IgD-negative memory B cell (primary cell): ENCODE data around the gene RGS6. TPM values are rescaled to one million over a fixed set of nuclear protein-coding genes. Genes with fewer than 3 reads are reported as not detected.
A peak's percentile ranks its signal among the peaks of the same experiment; 100 is the strongest.

ENCODE experiments used
- H3K27ac Mint-ChIP-seq, 3 donors: one replicate each; pipeline ENCODE4 v1.8.0; 2020 to 2022; ENCODE audit warnings: mild to moderate bottlenecking in 3 of 3, mixed read lengths in 3 of 3, moderate library complexity in 1 of 3
- H3K27me3 Mint-ChIP-seq: one replicate; pipeline ENCODE4 v1.8.0; 2021; ENCODE audit warnings: mixed read lengths
- H3K36me3 Mint-ChIP-seq: one replicate; pipeline ENCODE4 v1.8.0; 2020; ENCODE audit warnings: mild to moderate bottlenecking, mixed read lengths
- H3K4me1 Mint-ChIP-seq, 3 donors: one replicate each; pipeline ENCODE4 v1.8.0; 2020 to 2022; ENCODE audit warnings: mixed read lengths in 3 of 3, mild to moderate bottlenecking in 1 of 3
- H3K4me3 Mint-ChIP-seq, 4 donors: one replicate each; pipeline ENCODE4 v1.8.0; 2020 to 2022; ENCODE audit warnings: mild to moderate bottlenecking in 4 of 4, mixed read lengths in 4 of 4, moderate library complexity in 3 of 4
- H3K9me3 Mint-ChIP-seq, 3 donors: one replicate each; pipeline ENCODE4 v1.8.0; 2020 to 2021; ENCODE audit warnings: mixed read lengths in 3 of 3, mild to moderate bottlenecking in 1 of 3
- polyA plus RNA-seq: library from polyadenylated mRNA; unstranded; fragments of 300-500 nt; fragmentation: Illumina TruSeq; gene quantifications from one replicate; pipeline ENCODE4 v1.2.3, GENCODE V29; 2021

RGS6 gene
- polyA plus RNA-seq, 1 donor from 2014 or later: not detected

DNA sequence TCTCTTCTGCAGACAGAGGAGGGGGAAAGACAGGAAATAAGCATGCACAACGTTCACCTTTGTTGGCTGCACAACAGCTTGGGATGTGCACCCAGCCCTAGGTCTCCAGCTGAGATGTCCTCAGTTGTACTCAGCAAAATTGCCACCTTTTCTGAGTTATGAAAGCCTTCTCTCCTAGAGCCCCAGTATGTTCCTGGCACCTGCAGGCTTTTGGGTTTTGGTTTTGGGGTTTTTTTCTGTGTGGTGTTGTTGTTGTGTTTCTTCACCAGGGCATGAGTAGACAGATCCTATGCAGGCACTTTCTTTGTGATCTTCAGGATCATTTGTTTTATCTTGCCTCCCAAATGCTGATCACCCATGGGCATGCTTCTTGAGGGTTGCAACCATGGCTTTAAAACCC is 498.2 kb downstream of the RGS6 start:
- Mint-ChIP-seq H3K9me3 (peaks cover 9 to 16% (median 9%) of the 10 kb centered on the region in 3 donors), H3K36me3 (peaks cover 3% of the 10 kb centered on the region), H3K27ac (no peak overlapping the region)

DNA sequence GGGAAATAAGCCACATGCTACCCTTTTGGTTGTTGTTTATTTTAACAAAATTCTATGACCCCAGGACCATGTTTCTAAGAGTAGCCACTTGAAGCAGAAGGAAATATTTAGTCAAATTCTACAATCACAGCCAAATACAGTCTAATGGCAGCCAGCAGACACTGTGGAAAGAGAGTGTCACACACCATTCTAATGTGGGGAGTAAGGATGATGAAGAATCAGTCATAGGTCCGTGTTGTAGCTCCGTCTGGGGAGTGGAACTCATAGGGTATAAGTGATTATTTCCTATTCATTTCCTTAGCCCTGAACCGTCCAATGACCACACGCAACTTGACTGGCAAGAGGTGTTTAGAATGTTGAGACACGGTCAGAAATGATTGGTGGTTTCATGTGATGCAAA is 500.5 kb downstream of the RGS6 start:
- H3K4me1 Mint-ChIP-seq: no peaks in the 10 kb centered on the region
- H3K27ac Mint-ChIP-seq: no peak overlapping the region
- H3K36me3 Mint-ChIP-seq: peaks cover 7% of the 10 kb centered on the region
- peaks cover 1% of the 10 kb centered on the region for H3K27me3 Mint-ChIP-seq
- no peak overlapping the region for H3K4me3 Mint-ChIP-seq
- peaks cover 2 to 11% (median 9%) of the 10 kb centered on the region in 3 donors for H3K9me3 Mint-ChIP-seq

More for the DNA sequence above, 498.2 kb downstream of the RGS6 start:
- Mint-ChIP-seq H3K27me3 (peaks cover 1% of the 10 kb centered on the region), H3K4me1 (no peaks in the 10 kb centered on the region), H3K4me3 (no peak overlapping the region)

DNA sequence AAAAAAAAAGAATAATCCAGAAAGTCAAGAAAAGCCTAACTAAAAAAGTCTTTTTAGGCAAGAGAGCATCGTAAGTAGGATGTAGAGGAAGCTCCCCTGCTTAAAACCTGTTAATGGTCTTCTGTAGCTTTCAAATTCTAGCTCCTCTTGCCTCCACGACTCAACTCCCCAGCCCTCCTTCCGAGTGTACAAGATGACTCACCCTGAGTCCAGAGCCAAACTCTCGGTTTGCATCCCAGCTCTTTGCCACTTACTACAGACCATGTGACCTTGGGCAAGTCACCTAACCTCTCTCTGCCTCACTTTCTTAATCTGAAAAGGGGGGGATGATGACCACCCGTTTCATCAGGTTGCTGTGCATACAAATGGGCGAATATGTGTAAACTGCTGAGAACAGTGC is 501.3 kb downstream of the RGS6 start:
- Mint-ChIP-seq H3K36me3 (peaks cover 10% of the 10 kb centered on the region), H3K9me3 (peaks cover 0 to 6% (median 5%) of the 10 kb centered on the region in 3 donors), H3K4me3 (no peak overlapping the region), H3K27me3 (peaks cover 1% of the 10 kb centered on the region), H3K4me1 (no peaks in the 10 kb centered on the region), H3K27ac (no peak overlapping the region)

DNA sequence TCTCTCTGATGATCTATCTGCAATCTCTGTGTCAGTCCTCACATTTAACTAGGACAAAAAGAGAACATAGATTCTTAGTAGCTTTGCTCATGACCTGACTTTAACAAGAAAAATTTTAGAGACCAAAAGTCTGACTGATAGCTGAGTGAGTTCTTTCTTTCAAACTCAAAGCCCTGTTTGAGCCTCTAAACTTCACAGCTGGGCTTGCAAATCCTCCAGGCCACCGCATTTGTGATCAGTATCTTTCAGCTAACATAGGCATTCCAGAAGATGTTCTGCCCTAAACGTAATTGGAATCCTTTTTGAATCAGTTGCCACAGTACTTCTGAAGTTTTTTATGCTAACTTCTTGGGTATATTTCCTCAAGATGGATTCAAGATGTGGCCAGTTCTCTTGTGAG is 502.6 kb downstream of the RGS6 start:
- H3K4me3 Mint-ChIP-seq: no peak overlapping the region
- peaks cover 9% of the 10 kb centered on the region for H3K36me3 Mint-ChIP-seq
- H3K4me1 Mint-ChIP-seq: peaks cover 2 to 6% (median 4%) of the 10 kb centered on the region in 3 donors
- H3K27me3 Mint-ChIP-seq: peaks cover 3% of the 10 kb centered on the region
- H3K27ac Mint-ChIP-seq: no peak overlapping the region
- H3K9me3 Mint-ChIP-seq: peaks cover 0 to 4% (median 2%) of the 10 kb centered on the region in 3 donors

DNA sequence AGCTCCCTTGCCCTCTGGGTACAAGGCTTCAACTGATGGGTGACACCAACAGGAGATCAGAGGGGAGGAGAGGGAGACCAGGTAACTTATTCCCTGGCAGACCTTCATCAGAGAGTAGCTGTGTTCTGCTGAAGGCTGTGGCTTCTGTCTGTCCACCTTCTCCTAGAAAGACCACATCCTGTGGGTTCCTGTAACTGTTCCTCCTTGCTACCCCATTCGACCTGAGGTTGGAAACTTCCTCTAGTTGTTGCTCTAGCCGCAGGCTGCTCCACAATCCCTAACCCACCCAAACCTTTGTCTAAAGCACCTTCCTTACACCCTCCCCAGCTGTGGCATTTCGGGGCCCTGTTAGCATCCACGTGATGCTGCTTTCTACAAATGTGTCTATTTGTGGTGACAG is 507.5 kb downstream of the RGS6 start:
- Mint-ChIP-seq H3K4me1 (peaks cover 20 to 30% (median 26%) of the 10 kb centered on the region in 3 donors), H3K27ac (no peak overlapping the region), H3K36me3 (peaks cover 7% of the 10 kb centered on the region), H3K27me3 (peaks cover 4% of the 10 kb centered on the region), H3K9me3 (no peaks in the 10 kb centered on the region), H3K4me3 (peak overlapping the region in 1 of 4 donors; percentile 69)

DNA sequence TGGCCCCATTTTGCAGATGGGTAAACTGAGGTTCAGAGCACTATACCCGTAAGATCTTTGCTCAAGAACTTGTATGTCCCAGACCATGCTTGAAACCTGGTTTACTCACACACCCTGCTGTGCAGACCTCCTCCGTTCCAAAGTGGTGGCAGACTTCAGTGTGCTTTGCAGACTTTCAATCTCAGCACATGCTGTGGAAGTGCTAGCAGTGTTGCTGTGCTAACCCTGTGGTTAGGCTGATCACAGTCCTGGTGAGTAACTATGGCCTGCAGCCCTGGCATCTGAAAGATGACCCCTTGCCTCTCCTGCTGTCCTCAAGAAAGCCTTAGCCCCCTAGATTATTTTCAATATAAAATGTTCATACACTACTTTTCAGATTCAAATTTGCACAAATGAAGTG is 511.0 kb downstream of the RGS6 start:
- Mint-ChIP-seq H3K4me3 (peak overlapping the region in 1 of 4 donors; percentile 61), H3K27me3 (peaks cover 4% of the 10 kb centered on the region), H3K36me3 (peaks cover 2% of the 10 kb centered on the region), H3K9me3 (no peaks in the 10 kb centered on the region), H3K27ac (peak overlapping the region in 1 of 3 donors; percentile 39), H3K4me1 (peaks cover 20 to 30% (median 26%) of the 10 kb centered on the region in 3 donors)

DNA sequence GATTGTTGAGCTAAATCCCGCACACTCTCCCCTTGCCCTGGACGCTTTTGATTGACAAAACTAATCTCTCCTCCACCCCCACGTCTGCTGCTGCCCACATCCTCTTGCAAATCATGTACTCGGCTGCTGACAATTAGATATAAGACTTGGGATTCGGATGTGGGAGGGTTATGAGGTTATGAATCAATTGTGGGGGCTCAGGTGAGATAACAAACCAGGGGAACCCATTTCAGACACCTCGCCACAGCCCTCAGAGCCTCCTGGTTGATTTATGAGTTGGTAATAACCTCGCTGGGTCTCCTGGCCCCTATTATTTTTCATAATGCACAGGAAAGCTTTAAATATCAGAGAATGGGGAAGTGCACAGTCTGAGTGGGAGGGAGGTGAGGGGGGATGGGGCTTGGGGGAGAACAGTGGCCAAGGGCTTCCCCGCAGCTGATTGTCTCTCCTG is 511.8 kb downstream of the RGS6 start:
- no peaks in the 10 kb centered on the region for H3K36me3 Mint-ChIP-seq
- peaks cover 4% of the 10 kb centered on the region for H3K27me3 Mint-ChIP-seq
- H3K9me3 Mint-ChIP-seq: no peaks in the 10 kb centered on the region
- peak overlapping the region in 3 of 4 donors; percentile 66 to 93 (median 72) for H3K4me3 Mint-ChIP-seq
- peak overlapping the region in 1 of 3 donors; percentile 50 for H3K27ac Mint-ChIP-seq
- peaks cover 20 to 29% (median 26%) of the 10 kb centered on the region in 3 donors for H3K4me1 Mint-ChIP-seq

DNA sequence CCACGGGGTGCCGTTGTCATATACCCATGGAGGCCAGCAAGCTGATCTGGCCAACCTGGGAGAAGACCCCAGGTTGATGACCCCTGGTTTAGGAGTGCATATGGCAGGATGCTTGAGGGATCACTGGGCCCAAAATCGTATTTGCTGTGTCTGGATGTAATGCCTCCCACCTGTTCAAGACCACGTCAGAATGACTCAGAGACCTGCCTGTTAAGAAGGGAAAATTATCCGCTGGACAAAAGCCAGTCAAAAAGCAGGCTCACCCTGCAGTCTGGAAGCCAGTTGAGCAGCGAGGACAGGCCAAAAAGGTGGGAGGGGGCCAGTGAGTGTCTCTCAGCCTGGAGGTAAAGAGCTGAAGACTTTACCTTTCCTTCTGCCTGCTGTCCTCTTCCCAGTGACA is 512.5 kb downstream of the RGS6 start:
- Mint-ChIP-seq H3K9me3 (no peaks in the 10 kb centered on the region), H3K4me1 (peaks cover 19 to 26% (median 24%) of the 10 kb centered on the region in 3 donors), H3K36me3 (no peaks in the 10 kb centered on the region), H3K27ac (no peak overlapping the region), H3K27me3 (peaks cover 2% of the 10 kb centered on the region), H3K4me3 (peak overlapping the region in 1 of 4 donors; percentile 93)

DNA sequence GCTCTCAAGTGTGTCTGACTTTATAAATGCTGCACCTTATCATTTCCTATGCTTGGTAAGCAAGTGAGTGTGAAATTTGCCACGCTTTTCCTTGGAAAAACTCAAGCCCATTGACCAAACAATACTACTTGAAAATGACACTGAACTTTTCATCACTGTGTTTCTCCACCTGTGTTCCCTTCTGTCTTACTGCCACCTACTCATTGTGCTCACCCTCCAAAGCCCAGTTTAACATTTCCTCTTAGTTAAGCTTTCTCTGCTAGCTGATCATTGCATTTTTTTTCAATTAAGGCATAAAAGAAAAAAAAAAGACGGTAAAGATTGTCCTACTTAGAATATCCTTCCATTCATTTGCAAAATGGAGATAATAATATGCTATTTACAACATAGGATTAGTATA is 516.0 kb downstream of the RGS6 start:
- no peak overlapping the region for H3K4me3 Mint-ChIP-seq
- no peaks in the 10 kb centered on the region for H3K9me3 Mint-ChIP-seq
- H3K27me3 Mint-ChIP-seq: peaks cover 5% of the 10 kb centered on the region
- no peaks in the 10 kb centered on the region for H3K36me3 Mint-ChIP-seq
- H3K27ac Mint-ChIP-seq: peak overlapping the region in 1 of 3 donors; percentile 70
- peaks cover 19 to 28% (median 24%) of the 10 kb centered on the region in 3 donors for H3K4me1 Mint-ChIP-seq

DNA sequence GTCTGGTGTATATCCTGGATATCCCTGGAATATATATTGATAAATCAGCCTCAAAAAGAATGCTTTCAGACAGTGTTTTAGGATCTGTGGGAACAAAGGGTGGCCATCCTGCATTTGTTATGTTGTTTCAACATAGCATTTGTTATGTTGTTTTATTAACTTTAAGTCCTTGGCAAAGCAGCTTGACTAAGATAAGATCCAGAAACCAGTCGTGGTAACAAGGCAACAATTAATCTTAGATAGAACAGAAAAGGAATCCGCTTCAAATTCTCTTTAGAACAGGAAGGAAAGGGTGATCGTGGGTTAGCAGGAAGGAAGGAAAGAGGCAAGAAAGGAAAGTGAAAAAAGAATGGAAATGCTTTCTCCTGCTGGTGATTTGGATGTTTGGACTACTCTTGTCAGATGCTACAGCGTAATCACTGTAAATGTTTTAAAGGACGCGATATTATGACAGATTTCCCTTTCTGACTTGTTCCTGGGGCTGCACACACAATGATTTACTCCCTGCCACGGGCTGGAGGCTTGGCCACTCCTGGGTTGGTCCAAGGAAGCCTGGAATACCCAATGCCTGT is 518.3 kb downstream of the RGS6 start:
- H3K4me3 Mint-ChIP-seq: peak overlapping the region in 1 of 4 donors; percentile 64
- peaks cover 6 to 14% (median 12%) of the 10 kb centered on the region in 3 donors for H3K4me1 Mint-ChIP-seq
- no peaks in the 10 kb centered on the region for H3K36me3 Mint-ChIP-seq
- H3K27ac Mint-ChIP-seq: no peak overlapping the region
- peaks cover 3% of the 10 kb centered on the region for H3K27me3 Mint-ChIP-seq
- H3K9me3 Mint-ChIP-seq: no peaks in the 10 kb centered on the region

DNA sequence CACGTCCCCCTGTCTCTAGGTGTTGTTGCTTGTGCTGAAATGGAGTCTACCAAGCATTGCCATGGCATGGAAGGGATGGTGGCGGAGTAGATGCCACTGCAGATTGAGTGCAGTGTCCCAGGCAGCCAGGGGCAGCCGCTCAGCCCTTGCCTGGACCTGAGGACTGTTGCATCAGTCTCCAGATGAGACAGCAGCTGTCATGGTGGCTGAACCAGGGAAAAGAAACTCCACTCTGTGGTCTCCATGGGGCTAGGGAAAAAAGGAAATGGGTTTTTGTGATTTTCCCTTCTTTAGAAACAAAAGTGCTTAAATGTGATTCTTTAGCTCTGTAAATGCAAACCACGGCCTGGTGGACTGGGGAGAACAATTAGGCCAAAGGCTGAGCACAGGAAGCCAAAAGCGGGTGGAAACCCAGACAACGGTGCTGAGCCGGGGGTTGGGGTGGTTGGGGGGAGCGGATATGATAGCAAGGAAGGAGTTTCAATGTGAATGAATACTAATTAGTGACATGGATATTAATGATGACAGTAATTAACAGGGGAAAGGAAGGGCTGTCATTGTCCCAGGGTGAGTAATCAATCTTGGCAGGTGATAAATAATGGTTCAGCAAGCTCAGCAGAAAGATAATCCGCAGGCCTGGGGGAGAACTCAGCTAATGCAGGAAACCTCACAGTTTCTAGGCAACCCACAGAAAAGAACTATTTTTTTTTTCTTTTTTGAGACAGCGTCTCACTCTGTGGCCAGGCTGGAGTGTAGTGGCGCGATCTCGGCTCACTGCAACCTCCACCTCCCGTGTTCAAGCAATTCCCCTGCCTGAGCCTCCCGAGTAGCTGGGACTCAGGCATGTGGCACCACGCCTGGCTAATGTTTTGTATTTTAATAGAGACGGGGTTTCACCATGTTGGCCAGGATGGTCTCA is 519.1 kb downstream of the RGS6 start:
- Mint-ChIP-seq H3K27me3 (peaks cover 3% of the 10 kb centered on the region), H3K4me1 (peaks cover 6 to 14% (median 12%) of the 10 kb centered on the region in 3 donors), H3K4me3 (peak overlapping the region in 2 of 4 donors; percentile 55 to 64), H3K36me3 (no peaks in the 10 kb centered on the region), H3K27ac (no peak overlapping the region), H3K9me3 (no peaks in the 10 kb centered on the region)

DNA sequence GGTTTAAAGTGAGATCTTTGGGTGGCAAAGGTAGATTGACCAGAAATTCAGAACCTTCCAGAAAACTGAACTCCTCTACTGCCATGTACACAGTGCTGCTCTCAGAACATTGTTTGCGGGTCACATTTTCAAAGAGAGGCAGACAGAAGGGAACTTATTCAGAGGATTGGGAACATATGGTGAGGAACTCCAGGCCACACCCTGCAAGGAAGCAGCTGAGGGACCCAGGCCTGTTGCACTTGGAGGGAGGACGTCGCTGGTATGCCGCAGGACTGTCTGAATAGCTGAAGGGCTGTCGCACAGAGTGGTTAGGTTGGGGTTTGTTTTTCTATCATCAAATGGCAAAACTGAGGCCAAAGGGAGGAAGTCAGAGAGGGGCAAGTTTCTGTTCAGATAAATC is 520.5 kb downstream of the RGS6 start:
- H3K9me3 Mint-ChIP-seq: no peaks in the 10 kb centered on the region
- H3K4me3 Mint-ChIP-seq: no peak overlapping the region
- no peaks in the 10 kb centered on the region for H3K36me3 Mint-ChIP-seq
- H3K4me1 Mint-ChIP-seq: peaks cover 6 to 14% (median 12%) of the 10 kb centered on the region in 3 donors
- peaks cover 3% of the 10 kb centered on the region for H3K27me3 Mint-ChIP-seq
- H3K27ac Mint-ChIP-seq: no peak overlapping the region

DNA sequence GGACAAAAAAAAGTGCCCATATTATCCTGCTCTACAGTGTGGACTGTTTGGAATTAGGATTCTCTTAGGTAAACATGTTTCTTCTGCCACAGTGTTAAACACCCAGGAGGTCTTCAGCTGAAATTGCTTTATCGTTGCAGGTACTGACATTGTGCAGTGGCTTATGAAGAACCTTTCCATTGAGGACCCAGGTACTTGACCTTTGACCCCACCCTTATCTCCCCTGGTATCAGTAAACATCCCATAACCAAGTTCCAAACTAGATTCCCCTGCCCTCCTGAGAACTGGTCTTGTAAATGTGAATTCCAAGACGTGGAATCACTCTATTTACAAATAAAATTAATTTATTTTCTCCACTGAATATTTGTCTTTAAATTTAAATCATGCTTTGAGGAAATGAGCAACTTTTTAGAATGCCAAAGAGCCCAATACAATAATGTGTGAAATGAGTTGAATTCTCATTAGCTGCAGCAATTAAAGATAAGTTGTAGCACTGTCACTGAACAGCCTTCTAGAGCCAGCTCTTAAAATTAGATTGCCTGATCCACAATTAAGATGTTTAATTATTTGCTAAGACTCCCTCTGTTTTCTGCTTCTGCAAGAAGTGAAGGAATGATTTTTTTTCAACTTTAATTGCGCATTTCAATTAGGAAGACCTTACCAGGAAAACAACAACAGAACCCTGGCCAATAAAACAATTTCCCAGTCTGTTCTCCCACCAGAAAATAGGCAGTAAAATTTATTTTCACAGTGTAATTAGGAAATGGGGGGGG is 522.3 kb downstream of the RGS6 start:
- no peaks in the 10 kb centered on the region for H3K36me3 Mint-ChIP-seq
- H3K4me3 Mint-ChIP-seq: no peak overlapping the region
- peaks cover 6 to 14% (median 12%) of the 10 kb centered on the region in 3 donors for H3K4me1 Mint-ChIP-seq
- H3K27ac Mint-ChIP-seq: no peak overlapping the region
- no peaks in the 10 kb centered on the region for H3K9me3 Mint-ChIP-seq
- peaks cover 5% of the 10 kb centered on the region for H3K27me3 Mint-ChIP-seq

DNA sequence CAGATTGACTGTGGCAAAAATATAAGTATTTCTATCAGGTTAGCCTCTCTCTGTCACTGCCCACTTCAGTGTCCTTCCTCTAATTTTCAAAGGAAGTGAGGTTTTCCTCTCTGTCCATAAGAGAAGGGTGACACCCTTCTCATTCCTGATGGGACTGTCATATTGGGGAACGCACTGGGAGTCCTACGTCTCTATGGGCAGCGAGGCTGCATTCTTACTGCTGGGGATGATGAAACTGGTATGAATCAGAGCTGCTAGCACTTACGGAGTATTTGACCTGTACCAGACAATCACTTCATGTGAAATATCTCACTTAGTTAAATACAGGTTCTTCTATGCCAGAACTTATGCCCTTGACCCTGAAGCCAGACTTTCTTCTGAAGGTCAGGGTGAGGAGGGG is 525.4 kb downstream of the RGS6 start:
- Mint-ChIP-seq H3K4me3 (no peak overlapping the region), H3K27ac (no peak overlapping the region), H3K36me3 (no peaks in the 10 kb centered on the region), H3K4me1 (no peaks in the 10 kb centered on the region), H3K9me3 (no peaks in the 10 kb centered on the region), H3K27me3 (peaks cover 2% of the 10 kb centered on the region)

DNA sequence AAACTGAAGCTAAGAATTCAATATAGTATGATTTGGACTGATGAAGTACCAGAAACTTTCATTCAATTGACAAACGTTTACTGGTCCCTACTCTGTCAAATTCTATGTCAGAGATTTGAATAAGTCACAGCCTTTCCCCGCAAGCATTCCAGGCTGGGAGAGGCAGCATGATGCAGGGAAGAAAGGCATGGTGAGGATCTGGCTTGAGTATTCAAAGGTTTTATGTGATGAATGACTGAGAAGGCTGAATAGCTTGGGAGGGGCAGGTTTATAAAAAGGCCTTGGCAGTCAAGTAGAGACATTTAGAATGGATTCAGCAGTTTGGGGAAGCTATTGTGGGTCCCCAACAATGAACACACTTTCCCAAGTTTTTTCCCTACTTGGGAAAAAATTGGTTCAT is 529.8 kb downstream of the RGS6 start:
- Mint-ChIP-seq H3K27ac (no peak overlapping the region), H3K4me3 (no peak overlapping the region), H3K27me3 (peaks cover 3% of the 10 kb centered on the region), H3K4me1 (no peaks in the 10 kb centered on the region), H3K9me3 (peaks cover 3 to 13% (median 5%) of the 10 kb centered on the region in 3 donors), H3K36me3 (peaks cover 1% of the 10 kb centered on the region)
